GM21367 (cell line): ENCODE data around the gene DOCK1.

Experiments
- ATAC-seq: cut with Tn5 transposase; IDR thresholded peaks from one replicate; pipeline ENCODE4 v1.9.1; 2021; ENCODE audit not compliant: unreplicated experiment

DOCK1 gene

DNA sequence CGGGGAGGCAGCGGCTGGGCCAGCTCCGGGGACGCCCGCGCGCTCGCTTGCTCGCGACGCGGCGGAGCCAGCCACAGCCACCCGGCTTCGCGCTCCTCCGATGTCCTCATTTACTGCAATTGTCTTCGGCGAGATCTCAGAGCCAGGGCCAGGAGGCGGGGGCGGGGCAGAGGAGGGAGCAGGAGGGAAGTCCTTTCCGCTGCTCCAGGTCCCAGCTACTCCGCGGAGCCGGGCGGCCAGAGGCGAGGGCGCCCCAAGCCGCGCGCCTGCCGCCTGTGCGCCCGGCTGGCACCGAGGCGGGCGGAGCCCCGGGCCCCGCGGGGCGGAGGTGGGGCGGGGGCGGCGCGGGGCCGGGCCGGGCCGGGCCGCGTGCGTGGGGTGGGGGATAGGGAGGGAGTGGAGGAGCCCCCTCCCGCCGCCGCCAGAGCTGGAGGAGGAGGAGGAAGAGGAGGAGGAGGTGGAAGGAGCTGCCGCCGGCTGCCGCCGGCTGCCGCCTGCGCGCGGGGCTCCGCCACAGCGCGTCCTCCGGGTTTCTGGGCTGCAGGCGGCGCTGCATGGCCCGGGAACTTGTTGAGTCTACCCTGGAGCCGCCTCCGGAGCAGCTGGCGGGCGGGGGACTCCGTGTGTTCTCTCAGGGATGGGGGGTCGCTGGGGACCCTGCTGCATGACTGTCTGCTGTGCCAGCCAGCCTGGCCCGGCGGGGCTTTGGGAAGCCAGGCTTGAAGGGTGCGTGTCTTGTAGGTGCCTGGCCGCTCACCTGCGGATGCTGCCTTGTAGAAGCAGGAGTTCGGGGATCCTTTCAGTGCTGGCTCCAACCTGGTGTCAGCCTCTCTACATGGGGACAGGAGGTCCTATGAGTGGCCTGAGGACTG, 291.3 kb downstream of the DOCK1 start, which contains the start of gene INSYN2A:
TSS of gene INSYN2A (minus strand) at position 310 of the 872 bp plus-strand sequence. CDS start 20,196 bp downstream, outside the sequence.
- ATAC-seq = no peak

GRCh38 chr10:127197154-127197432, 291.9 kb downstream of the DOCK1 start:
- no peak for ATAC-seq

GRCh38 chr10:127198307-127198706, 293.1 kb downstream of the DOCK1 start:
- no peak for ATAC-seq

DNA sequence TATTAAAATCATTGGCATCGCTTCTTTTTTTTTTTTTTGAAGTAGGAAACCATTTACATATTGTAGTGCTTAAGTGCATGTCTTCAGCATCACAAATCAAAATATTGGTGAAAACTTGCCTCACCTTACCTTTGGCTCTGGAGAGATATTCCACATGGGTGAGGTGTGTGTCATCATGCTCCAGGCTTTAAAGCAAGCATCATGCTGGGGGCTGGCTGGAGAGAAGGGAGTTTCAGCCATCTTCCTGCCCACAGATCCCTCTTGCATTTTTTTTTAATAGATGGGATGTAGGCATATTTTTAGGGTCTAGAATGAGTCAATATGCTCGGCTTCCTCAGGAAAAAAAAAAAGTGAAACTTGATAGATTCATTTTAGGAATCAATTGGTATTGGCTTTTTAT, 293.5 kb downstream of the DOCK1 start:
- ATAC-seq = no peak

DNA sequence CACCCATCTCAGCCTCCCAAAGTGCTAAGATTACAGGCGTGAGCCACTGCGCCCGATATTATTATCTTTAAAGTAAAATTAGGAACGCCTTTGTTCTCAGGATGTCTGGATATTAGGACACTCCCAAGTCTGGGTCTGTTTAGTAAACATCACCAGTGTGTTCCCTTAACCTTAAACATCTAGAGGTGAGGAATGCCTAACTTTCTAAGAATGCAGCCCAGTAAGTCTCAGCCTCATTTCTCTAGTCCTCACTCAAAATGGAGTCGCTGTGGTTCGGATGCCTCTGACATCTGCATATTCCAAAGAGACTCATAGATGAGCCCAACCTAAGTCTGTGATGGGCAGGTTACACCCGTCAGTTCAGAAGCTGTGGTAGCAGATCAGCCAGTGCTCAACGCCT, 295.4 kb downstream of the DOCK1 start:
- ATAC-seq = no peak

GRCh38 chr10:127203067-127203466, 297.8 kb downstream of the DOCK1 start:
- ATAC-seq = no peak

DNA sequence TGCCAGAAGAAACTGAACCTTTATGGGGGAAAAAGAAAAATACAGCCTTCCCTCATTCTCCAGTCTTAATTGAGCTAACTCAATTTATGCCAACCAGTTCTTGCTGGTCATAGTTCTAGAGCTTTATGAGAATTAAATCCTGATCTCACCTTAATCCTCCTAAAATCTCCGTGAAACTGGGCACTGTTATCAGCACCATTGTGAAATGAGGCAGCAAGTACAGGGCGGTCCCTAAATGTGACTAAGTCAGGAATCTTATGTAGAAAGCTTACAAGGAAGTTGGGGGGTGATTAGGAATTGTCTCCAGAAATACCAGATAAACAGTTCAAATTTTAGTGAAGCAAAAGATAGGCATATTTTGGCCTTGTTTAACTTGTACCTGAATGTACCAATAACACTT, 301.9 kb downstream of the DOCK1 start:
- no peak for ATAC-seq

DNA sequence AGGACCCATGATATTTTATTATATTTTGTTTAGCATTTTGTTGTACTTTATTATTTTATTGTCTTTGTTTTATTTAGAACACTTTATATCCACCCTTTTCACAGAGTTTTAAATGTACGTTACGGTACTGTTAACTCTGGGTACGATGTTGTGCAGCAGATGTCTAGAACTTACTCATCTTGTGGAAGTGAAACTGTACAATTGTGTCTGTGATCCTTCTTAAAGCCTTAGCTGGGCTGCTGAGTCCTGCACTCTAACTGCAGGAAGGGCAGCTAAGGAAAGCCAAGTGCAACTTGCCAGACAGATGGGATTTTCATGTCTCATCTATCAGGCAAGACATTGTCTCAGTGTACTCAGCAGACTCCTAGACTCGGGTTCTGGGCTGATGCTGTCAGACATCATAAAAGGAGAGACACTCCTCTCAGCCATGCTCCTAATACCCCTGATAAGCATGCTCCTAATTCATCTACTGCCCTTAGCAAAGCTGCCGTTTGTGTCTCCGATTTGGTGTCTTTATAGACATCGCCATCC, 305.8 kb downstream of the DOCK1 start:
- ATAC-seq = no peak

GRCh38 chr10:127215866-127216265, 310.6 kb downstream of the DOCK1 start:
- ATAC-seq = no peak

GRCh38 chr10:127216274-127216673, 311.0 kb downstream of the DOCK1 start:
- no peak for ATAC-seq

DNA sequence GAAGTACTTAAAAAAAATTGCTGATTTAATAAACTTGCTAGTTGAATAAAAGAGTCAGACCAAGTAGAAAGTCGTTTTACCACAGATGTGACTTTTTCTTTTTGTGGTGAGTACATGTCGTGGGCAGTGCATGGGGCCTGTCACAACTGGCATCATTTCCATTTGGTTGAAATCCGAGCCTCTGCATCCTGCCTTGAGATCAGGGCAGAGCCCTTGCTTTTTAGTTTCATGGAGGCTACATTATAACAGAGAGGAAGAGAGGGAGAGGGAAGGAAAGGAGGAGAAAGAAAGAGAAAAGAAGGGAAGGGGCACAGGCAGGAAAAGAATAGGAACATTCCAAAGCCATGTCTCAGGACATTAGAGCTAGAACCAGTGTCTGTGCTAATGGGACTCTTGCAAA, 311.6 kb downstream of the DOCK1 start:
- no peak for ATAC-seq

- ATAC-seq = no peak
Measured at GRCh38 chr10:127218658-127219057, 313.4 kb downstream of the DOCK1 start.

DNA sequence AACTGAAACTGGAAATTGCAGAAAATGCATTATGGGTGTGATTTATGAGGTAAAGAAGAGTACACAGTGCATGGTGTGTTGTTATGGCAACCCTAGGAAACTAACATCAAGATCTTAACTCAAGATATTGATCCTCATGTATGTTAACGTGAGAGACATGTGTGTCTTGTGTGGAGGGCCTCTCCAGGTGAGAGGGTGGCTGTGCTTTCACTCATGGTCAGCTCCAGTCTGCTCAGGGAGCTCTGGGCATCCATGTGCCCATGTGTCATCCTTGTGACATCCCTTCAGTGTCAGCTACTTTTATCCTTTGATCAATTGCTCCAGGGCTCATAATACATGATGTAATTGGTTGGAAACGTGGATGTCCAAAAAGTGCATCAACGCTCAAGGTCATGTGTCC, 316.1 kb downstream of the DOCK1 start:
- ATAC-seq = no peak

- no peak for ATAC-seq
Measured at GRCh38 chr10:127227027-127227426, 321.8 kb downstream of the DOCK1 start.

GRCh38 chr10:127227663-127228062, 322.4 kb downstream of the DOCK1 start:
- no peak for ATAC-seq

DNA sequence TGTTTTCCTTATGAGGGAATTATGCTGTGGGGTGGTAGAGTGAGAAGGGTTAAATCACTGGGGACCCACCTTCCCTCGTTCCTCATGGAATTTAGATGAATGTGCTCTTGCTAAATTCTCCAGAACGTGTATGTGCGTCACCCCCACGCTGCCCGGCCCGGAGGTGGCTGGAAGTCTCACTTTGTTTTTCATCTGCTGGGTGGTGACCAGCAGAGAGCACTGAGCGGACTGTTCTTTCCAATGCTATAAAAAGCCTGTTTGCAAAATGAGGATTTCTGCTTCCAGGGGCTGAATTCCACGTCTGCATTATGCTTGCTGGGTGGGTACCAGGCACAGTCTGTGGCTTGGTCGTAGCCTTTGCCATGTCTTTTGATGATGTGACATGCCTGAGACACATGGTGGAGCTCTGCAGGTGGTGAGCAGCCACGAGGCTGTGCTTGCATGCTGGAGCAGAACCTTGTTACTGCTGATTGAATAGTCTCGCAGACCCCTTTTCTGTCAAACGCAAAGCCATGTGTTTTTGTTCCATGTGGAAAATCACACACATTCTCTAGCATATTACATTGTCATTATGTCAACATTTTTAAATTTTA, 323.1 kb downstream of the DOCK1 start:
- no peak for ATAC-seq

GRCh38 chr10:127234306-127234800, 329.1 kb downstream of the DOCK1 start:
- no peak for ATAC-seq

DNA sequence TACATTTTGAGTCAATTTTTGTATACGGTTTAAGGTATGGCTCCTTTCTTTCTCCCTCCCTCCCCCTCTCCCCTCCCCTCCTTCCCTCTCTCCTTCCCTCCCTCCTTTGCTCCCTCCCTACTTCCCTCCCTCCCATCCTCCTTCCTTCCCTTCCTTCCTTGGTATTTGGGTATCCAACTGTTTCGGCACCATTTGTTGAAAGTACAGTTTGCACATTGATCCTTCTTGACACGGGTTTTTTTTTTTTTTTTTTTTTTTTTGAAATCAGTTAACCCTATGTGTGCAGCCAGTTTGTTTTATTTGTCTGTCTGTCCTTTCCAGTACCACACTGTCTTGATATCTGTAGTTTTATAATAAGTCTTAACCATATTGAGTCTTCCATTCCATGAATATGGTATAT, 331.0 kb downstream of the DOCK1 start:
- no peak for ATAC-seq

- ATAC-seq = no peak
Measured at GRCh38 chr10:127242914-127243313, 337.7 kb downstream of the DOCK1 start.

- ATAC-seq = no peak
Measured at GRCh38 chr10:127243490-127244272, 338.5 kb downstream of the DOCK1 start.

- no peak for ATAC-seq
Measured at GRCh38 chr10:127245456-127245855, 340.2 kb downstream of the DOCK1 start.
